ENCODE data around the gene GMEB2.

GMEB2 gene

DNA sequence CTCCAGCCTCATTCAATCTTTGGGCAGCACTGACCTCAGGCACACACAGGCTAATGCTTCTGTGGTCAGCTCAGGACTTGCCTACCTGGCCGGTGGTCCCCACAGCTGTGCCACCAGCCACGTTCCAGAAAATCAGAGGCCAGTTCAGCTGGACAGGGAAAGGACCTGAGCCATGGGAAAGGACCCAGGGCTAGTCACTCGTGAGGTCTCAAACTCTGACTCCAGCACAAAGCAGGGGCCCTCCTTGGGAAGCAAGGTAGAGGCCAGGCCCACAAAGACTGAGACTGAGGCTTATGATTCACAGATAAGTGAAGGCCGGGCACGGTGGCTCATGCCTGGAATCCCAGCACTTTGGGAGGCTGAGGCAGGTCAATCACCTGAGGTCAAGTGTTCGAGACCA, 30.5 kb downstream of the GMEB2 start:
- no peak for TF ChIP-seq ZFX (IDR thresholded peaks at IDR 0.05; ENCODE audit: borderline replicate concordance)
- TF ChIP-seq, protein P1, sequence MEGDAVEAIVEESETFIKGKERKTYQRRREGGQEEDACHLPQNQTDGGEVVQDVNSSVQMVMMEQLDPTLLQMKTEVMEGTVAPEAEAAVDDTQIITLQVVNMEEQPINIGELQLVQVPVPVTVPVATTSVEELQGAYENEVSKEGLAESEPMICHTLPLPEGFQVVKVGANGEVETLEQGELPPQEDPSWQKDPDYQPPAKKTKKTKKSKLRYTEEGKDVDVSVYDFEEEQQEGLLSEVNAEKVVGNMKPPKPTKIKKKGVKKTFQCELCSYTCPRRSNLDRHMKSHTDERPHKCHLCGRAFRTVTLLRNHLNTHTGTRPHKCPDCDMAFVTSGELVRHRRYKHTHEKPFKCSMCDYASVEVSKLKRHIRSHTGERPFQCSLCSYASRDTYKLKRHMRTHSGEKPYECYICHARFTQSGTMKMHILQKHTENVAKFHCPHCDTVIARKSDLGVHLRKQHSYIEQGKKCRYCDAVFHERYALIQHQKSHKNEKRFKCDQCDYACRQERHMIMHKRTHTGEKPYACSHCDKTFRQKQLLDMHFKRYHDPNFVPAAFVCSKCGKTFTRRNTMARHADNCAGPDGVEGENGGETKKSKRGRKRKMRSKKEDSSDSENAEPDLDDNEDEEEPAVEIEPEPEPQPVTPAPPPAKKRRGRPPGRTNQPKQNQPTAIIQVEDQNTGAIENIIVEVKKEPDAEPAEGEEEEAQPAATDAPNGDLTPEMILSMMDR (IDR thresholded peaks at IDR 0.05) = no peak

DNA sequence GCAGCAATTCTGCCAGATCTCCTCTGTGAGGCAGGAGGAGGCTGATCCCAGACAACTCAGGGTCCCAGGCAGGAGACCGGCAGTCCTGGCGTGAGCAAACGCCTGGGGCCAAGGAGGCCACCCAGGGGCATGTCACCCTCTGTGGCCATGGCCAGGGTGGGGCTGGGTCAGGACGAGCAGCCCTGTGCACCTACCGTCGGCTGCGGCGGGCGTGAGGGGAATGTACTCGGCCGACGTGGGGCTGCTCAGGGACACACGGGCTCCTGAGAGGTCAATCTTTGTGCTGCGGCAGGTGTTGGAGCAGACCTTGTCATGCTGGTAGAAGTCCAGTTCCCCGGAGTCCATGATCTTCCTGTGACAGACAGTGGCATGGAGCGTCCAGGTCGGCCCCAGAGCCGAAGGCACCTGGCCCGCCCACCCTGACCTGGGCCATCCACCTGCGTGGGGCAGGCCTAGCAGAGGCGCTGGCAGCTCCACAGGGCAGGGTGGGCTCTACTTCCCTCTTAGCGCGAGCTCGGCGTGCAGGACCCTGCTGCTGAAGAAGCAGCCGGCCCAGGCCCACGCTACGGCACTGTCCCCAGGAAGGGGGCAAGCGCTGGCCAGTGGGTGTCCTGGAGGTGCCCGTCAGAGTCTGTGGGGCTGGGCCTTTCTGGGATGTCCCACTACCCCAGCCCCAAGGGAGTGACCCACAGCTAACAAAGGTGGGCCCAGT, 31.3 kb downstream of the GMEB2 start:
- H3K27ac ChIP-seq = no peak overlapping the region
- TF ChIP-seq, protein P1 (IDR thresholded peaks at IDR 0.05) = no peak
- no peak for TF ChIP-seq ZFX (IDR thresholded peaks at IDR 0.05; ENCODE audit: borderline replicate concordance)

More for the DNA sequence above, 30.5 kb downstream of the GMEB2 start:
- no peak overlapping the region for H3K27ac ChIP-seq

DNA sequence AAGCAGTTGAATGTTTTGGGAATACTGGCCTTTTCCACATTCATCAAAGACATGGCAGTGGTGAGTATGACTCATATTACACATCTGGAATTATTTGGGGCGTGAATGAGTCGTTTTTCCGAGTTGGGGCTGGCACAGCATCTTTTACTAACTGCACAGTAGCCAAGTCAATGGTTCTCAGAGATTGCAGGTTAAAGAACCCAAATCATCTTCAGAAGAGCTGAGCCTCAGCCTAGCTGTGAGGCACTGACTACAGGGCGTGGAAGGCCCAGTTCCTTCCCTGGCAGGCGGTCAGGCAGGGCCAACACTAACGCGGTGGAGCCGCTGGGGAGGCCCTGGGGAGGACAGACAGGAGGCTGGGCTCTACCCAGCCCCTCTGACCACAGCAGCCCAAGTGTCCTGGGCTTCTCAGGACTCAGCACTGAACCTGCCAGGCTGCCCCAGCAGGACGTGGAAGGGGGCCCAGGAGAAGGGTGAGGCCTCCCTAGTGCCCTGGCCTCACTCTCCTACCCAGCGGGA, 32.8 kb downstream of the GMEB2 start:
- no peak overlapping the region for H3K27ac ChIP-seq
- no peak for TF ChIP-seq ZFX (IDR thresholded peaks at IDR 0.05; ENCODE audit: borderline replicate concordance)
- TF ChIP-seq, protein P1 (IDR thresholded peaks at IDR 0.05) = no peak

DNA sequence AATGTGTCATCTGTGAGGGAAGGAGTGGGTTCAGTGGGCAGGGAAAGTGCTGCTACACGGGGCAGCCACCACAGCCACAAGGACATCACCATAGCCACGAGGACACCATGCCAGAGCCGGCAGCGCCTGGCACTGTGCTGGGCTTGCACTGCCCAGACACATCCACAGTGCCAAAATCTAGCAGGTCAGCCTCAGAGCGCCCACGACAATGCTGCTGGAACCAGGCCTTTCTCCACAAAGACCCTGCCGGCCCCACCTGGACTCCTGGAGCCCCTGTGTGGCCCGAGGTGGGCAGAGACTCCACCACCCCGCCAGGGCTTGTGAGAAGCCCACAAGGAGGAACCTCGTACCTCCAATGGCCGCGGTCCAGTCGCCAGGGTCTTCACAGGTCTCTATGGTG, 34.2 kb downstream of the GMEB2 start:
- no peak for TF ChIP-seq ZFX (IDR thresholded peaks at IDR 0.05; ENCODE audit: borderline replicate concordance)
- TF ChIP-seq, protein P1 (IDR thresholded peaks at IDR 0.05) = no peak
- no peak overlapping the region for H3K27ac ChIP-seq

DNA sequence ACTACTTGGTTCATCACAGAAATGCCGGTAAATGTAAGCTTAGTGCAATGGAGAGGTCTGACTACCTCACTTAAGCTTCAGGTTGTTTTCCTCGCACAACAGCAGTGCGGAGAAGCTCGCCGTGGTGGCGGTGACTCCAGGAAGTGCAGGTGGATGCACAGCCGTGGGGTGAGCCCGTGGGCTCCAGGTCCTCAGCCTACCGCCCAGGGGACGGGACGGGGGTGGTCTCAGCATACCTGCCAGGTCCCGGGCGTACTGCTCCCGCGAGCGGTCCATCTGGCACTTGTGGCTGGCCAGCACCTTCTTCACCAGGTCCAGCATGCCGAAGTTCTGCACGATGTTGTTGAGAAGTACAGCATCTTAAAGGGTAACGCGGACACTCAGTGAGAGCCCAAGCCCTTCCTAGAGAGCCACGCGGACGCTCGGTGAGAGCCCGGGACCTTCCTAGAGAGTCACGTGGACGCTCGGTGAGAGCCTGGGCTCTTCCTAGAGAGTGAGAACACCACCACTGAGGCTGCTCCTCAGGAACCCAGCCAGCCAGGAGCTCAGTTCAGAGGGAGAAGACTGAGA, 35.0 kb downstream of the GMEB2 start:
- H3K27ac ChIP-seq = no peak overlapping the region
- TF ChIP-seq, protein P1 (IDR thresholded peaks at IDR 0.05) = no peak
- TF ChIP-seq ZFX (IDR thresholded peaks at IDR 0.05; ENCODE audit: borderline replicate concordance) = no peak

DNA sequence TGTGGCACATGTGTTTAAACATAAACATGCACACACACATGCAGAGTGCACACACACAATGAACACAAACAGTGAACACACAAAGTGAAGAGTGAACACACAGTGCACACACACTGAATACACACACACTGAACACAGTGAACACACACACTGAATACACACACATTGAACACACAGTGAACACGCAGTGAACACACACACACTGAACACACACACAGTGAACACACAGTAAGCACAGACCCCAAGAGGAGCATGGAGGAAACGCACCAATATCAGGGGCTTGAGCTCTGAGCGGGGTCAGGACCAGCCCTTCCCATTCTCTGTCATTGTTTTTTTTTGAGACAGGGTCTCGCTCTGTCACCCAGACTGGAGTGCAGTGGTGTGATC, 35.8 kb downstream of the GMEB2 start:
- no peak overlapping the region for H3K27ac ChIP-seq
- TF ChIP-seq ZFX (IDR thresholded peaks at IDR 0.05; ENCODE audit: borderline replicate concordance) = no peak
- TF ChIP-seq, protein P1 (IDR thresholded peaks at IDR 0.05) = no peak

Data from 22Rv1 (cell line).